ENCODE measurements around the gene MED13. TPM values are rescaled to one million over a fixed set of nuclear protein-coding genes. Genes with fewer than 3 reads are reported as not detected.

Gene MED13
- total RNA-seq, 1 experiment from 2014 or later = 60.7 TPM

DNA sequence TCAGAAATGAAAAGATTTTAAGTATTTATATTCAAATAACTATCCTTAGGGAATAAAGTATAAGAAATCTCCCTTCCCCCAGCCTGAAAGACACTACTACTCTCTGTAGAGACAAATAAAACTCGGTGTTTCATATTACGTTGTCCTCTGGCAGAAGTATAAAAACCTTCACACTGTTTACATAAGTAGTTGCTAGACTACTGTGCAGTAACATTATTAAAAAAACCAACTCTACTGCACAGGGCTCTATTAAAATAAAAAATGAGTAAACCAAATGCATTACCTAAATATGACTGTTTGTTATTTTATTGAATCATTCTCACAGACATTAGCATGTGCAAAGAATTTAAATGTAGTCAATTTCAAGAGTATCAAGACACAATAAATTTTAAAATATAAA lies 67.4 kb downstream of the MED13 start:
- Mint-ChIP-seq H3K36me3 (ENCODE audit: insufficient read depth in 1 of 3, low read depth in 3 of 3) (peaks cover 5 to 31% (median 14%) of the 10 kb centered on the region in 3 experiments; a peak in 6 of 7 replicates), H3K4me3 (no peak overlapping the region), H3K27ac (no peak overlapping the region), H3K27me3 (ENCODE audit: low read depth) (no peaks in the 10 kb centered on the region), H3K4me1 (peaks cover 0 to 3% of the 10 kb centered on the region in 2 experiments; a peak in 1 of 4 replicates), H3K9me3 (no peaks in the 10 kb centered on the region)
- DNase-seq = no peak
- no peak overlapping the region for H3K18ac ChIP-seq (ENCODE audit: insufficient read length, low read depth, low read length)
- no peak overlapping the region for H3K56ac ChIP-seq (ENCODE audit: insufficient read length, low read depth, low read length)
- no peak overlapping the region for H3K4ac ChIP-seq (ENCODE audit: low read depth, low read length)
- no peak overlapping the region for H2BK15ac ChIP-seq (ENCODE audit: low read depth, low read length)
- H2AFZ ChIP-seq (ENCODE audit: low read length) = no peak overlapping the region
- no peak overlapping the region for H4K5ac ChIP-seq (ENCODE audit: insufficient read length, low read depth, low read length)
- no peaks in the 10 kb centered on the region for H4K20me1 ChIP-seq (ENCODE audit: control insufficient read depth, insufficient read depth, insufficient read length)
- H3K79me1 ChIP-seq (ENCODE audit: insufficient read depth, low read depth, low read length, poor library complexity, severe bottlenecking) = peaks cover 5% of the 10 kb centered on the region
- H4K8ac ChIP-seq (replicated peaks; ENCODE audit: insufficient read length, low read depth, low read length) = no peak overlapping the region
- no peak overlapping the region for H3K9ac ChIP-seq (ENCODE audit: extremely low read depth, insufficient read length, low read length)
- no peaks in the 10 kb centered on the region for H3K4me1 ChIP-seq (ENCODE audit: insufficient read depth, low read length)
- H3K23me2 ChIP-seq (ENCODE audit: insufficient read length, low read depth, low read length, poor library complexity, severe bottlenecking) = no peaks in the 10 kb centered on the region
- no peaks in the 10 kb centered on the region for H3K27me3 ChIP-seq (ENCODE audit: insufficient read depth, low read length)
- no peak overlapping the region for H2AK5ac ChIP-seq (ENCODE audit: insufficient read length, low read length)
- no peak overlapping the region for H3K4me2 ChIP-seq (ENCODE audit: insufficient read depth, insufficient read length, low read length)
- no peak overlapping the region for H3K23ac ChIP-seq (ENCODE audit: insufficient read length, low read depth, low read length)
- H2BK120ac ChIP-seq (ENCODE audit: low read depth, low read length, poor library complexity, severe bottlenecking) = no peak overlapping the region
- H3K27ac ChIP-seq (ENCODE audit: insufficient read length, low read depth, low read length) = no peak overlapping the region
- no peak overlapping the region for H3K14ac ChIP-seq (ENCODE audit: insufficient read depth, low read length)
- TF ChIP-seq CTCF (conservative IDR thresholded peaks at IDR 0.05) = no peak
- no peak overlapping the region for H2BK5ac ChIP-seq (ENCODE audit: insufficient read length, low read length)
- WGBS (ENCODE audit: extremely low coverage, insufficient read length, low lambda C conversion rate) = no CpG with 5 or more reads among the region's 2 CpGs
- no peak overlapping the region for H3T11ph ChIP-seq (ENCODE audit: low read length)
- no peaks in the 10 kb centered on the region for H3K79me2 ChIP-seq (ENCODE audit: insufficient read depth, low read length)
- no peaks in the 10 kb centered on the region for H3K9me3 ChIP-seq (ENCODE audit: control insufficient read depth, low read depth, low read length)
- H4K91ac ChIP-seq (ENCODE audit: insufficient read length, low read depth, low read length) = no peak overlapping the region
- H2BK20ac ChIP-seq (ENCODE audit: low read depth, low read length, poor library complexity, severe bottlenecking) = no peak overlapping the region
- no peak overlapping the region for H2BK12ac ChIP-seq (ENCODE audit: insufficient read length, low read depth, low read length)

Data from H9 (cell line).